IMR-90 (cell line): Measurements from ENCODE around the gene DHX9. TPM values are rescaled to one million over a fixed set of nuclear protein-coding genes. Genes with fewer than 3 reads are reported as not detected.

Experiments used
- ATAC-seq: fragments of 200-7000 bp; cut with Tn5 transposase; 2 replicates; pipeline ENCODE4 v1.9.1; 2020; ENCODE audit warnings: low read depth, mild to moderate bottlenecking, moderate library complexity
- BruUV-seq: library from RNA; stranded (reverse); fragments of 400-500 nt; replicated peaks from 2 replicates; lab custom pipeline; 2021; lab: Mats Ljungman, UMichigan
- CTCF ChIA-PET: fragments of 300-600 bp; formaldehyde crosslinking; extraction: SDS; loops from one replicate; lab custom pipeline; 2021; ENCODE audit warnings: antibody characterized with exemption; lab: Yijun Ruan, JAX
- POLR2A ChIA-PET: fragments of 300-600 bp; sonication (Branson Sonifier 250); formaldehyde crosslinking; loops from one replicate; lab custom pipeline; 2022; ENCODE audit warnings: antibody characterized with exemption; ENCODE audit not compliant: unreplicated experiment; lab: Charles Lee
- DNase-seq: peaks from one replicate; pipeline ENCODE4 v3.0.0; 2013
- H2AFZ ChIP-seq: replicated peaks from 2 replicates; pipeline ENCODE3; 2013; ENCODE audit warnings: low read length, mild to moderate bottlenecking; ENCODE audit not compliant: poor library complexity
- H2AK5ac ChIP-seq: 2 replicates; pipeline ENCODE4 v1.6.1; 2013; ENCODE audit warnings: low read depth, low read length, inconsistent platforms
- H2AK9ac ChIP-seq: replicated peaks from 2 replicates; pipeline ENCODE3; 2013; ENCODE audit warnings: mild to moderate bottlenecking, low read depth, low read length, moderate library complexity; ENCODE audit not compliant: poor library complexity
- H2BK120ac ChIP-seq: 2 replicates; pipeline ENCODE4 v1.6.1; 2013; ENCODE audit warnings: low read depth, low read length, inconsistent platforms
- H2BK15ac ChIP-seq: 3 replicates; pipeline ENCODE4 v1.6.1; 2013; ENCODE audit warnings: low read depth, low read length, inconsistent platforms
- H2BK20ac ChIP-seq: 2 replicates; pipeline ENCODE4 v1.6.1; 2013; ENCODE audit warnings: low read depth, mild to moderate bottlenecking, inconsistent platforms, low read length, moderate library complexity
- H2BK5ac ChIP-seq: 2 replicates; pipeline ENCODE4 v1.6.1; 2013; ENCODE audit warnings: mild to moderate bottlenecking, low read depth, low read length, inconsistent platforms; ENCODE audit not compliant: poor library complexity, severe bottlenecking
- H3K14ac ChIP-seq: replicated peaks from 2 replicates; pipeline ENCODE4 v1.6.1; 2013; ENCODE audit warnings: low read depth, low read length, inconsistent platforms
- H3K18ac ChIP-seq: 2 replicates; pipeline ENCODE4 v1.6.1; 2013; ENCODE audit warnings: low read depth, low read length, control low read depth
- H3K23ac ChIP-seq: 2 replicates; pipeline ENCODE4 v1.6.1; 2013; ENCODE audit warnings: low read depth, low read length, inconsistent platforms
- H3K27ac ChIP-seq: 2 replicates; pipeline ENCODE4 v1.5.1; 2013; ENCODE audit warnings: mild to moderate bottlenecking, control low read depth, low read length; ENCODE audit not compliant: insufficient read depth
- H3K27me3 ChIP-seq: 2 replicates; pipeline ENCODE4 v1.6.1; 2013; ENCODE audit warnings: low read length; ENCODE audit not compliant: control insufficient read depth, insufficient read depth
- H3K36me3 ChIP-seq: 2 replicates; pipeline ENCODE4 v1.6.1; 2013; ENCODE audit warnings: low read length, mixed read lengths; ENCODE audit not compliant: control insufficient read depth, insufficient read depth
- H3K4ac ChIP-seq: 2 replicates; pipeline ENCODE4 v1.6.1; 2013; ENCODE audit warnings: low read depth, low read length, inconsistent platforms
- H3K4me1 ChIP-seq: 2 replicates; pipeline ENCODE4 v1.6.1; 2013; ENCODE audit warnings: low read length, mixed read lengths; ENCODE audit not compliant: control insufficient read depth, insufficient read depth
- H3K4me2 ChIP-seq: 2 replicates; pipeline ENCODE4 v1.6.1; 2013; ENCODE audit warnings: low read depth, mild to moderate bottlenecking, control low read depth, low read length, moderate library complexity
- H3K4me3 ChIP-seq: 2 replicates; pipeline ENCODE4 v1.5.1; 2013; ENCODE audit warnings: low read depth, mild to moderate bottlenecking, control low read depth, low read length, moderate library complexity; ENCODE audit not compliant: insufficient read depth
- H3K56ac ChIP-seq: 2 replicates; pipeline ENCODE4 v1.6.1; 2013; ENCODE audit warnings: low read length, inconsistent platforms; ENCODE audit not compliant: insufficient read depth; ENCODE audit errors: extremely low read depth
- H3K79me1 ChIP-seq, 2 experiments: 2 replicates each; pipeline ENCODE4 v1.6.1; 2013; ENCODE audit warnings: low read length in 2 of 2, inconsistent platforms in 1 of 2, low read depth in 1 of 2
- H3K9ac ChIP-seq: 2 replicates; pipeline ENCODE4 v1.6.1; 2013; ENCODE audit warnings: low read depth, low read length, control low read depth
- H3K9me1 ChIP-seq: 2 replicates; pipeline ENCODE4 v1.6.1; 2013; ENCODE audit warnings: low read length, inconsistent platforms; ENCODE audit not compliant: insufficient read depth
- H3K9me3 ChIP-seq: 2 replicates; pipeline ENCODE4 v1.6.1; 2013; ENCODE audit warnings: low read length; ENCODE audit not compliant: control insufficient read depth, insufficient read depth
- H4K20me1 ChIP-seq: 2 replicates; pipeline ENCODE4 v1.6.1; 2013; ENCODE audit warnings: low read length, inconsistent platforms; ENCODE audit not compliant: insufficient read depth
- H4K5ac ChIP-seq: 2 replicates; pipeline ENCODE4 v1.6.1; 2013; ENCODE audit warnings: mild to moderate bottlenecking, low read depth, low read length, control low read depth
- H4K8ac ChIP-seq, 2 experiments: 2 replicates each; pipeline ENCODE4 v1.6.1; 2013; ENCODE audit warnings: low read depth in 2 of 2, low read length in 2 of 2, control low read depth in 1 of 2, inconsistent platforms in 1 of 2
- H4K91ac ChIP-seq: 2 replicates; pipeline ENCODE4 v1.6.1; 2013; ENCODE audit warnings: low read depth, low read length, inconsistent platforms; ENCODE audit not compliant: insufficient read depth
- WGBS, 2 experiments: methylation state at CpG; one replicate each; pipeline versions ENCODE4 v1.1.5 to v1.1.7; 2013; ENCODE audit warnings: missing lambda C conversion rate in 2 of 2; ENCODE audit not compliant: insufficient read length in 1 of 2; ENCODE audit errors: extremely low coverage in 2 of 2; 5-methylcytosine and 5-hydroxymethylcytosine counted together
- dilution Hi-C: fragments of 300-500 bp; cut with HindIII; formaldehyde crosslinking; loops from one replicate; pipeline ENCODE4 v1.14.3; 2018; ENCODE audit warnings: low sequenced_read_pairs; ENCODE audit not compliant: unreplicated experiment
- in situ Hi-C: fragments of 300-500 bp; cut with MboI; formaldehyde crosslinking; loops from 3 replicates; pipeline ENCODE4 v1.14.3; 2019; ENCODE audit warnings: low sequenced_read_pairs, inconsistent platforms, mixed read lengths
- intact Hi-C: fragments of 100-400 bp; cut with micrococcal nuclease; formaldehyde crosslinking; loops from 2 replicates; pipeline ENCODE4 v1.10.0; 2022
- polyA plus RNA-seq, 3 experiments: library from polyadenylated mRNA; depleted of rRNA; stranded (reverse); fragments of >200 nt; gene quantifications; 2 replicates each; pipeline ENCODE4 v1.2.3, GENCODE V29; 2012; ENCODE audit warnings: low replicate concordance in 1 of 3
- total RNA-seq: library from RNA; depleted of rRNA; stranded (reverse); fragments of >200 nt; gene quantifications from 2 replicates; pipeline ENCODE4 v1.2.3, GENCODE V29; 2012
- TF ChIP-seq, protein P1 (sequence below): fragments of 150-350 bp; IDR thresholded peaks from 2 replicates; pipeline ENCODE4 v1.6.1; 2016; ENCODE audit warnings: low read depth, mild to moderate bottlenecking, low read length, moderate library complexity, borderline replicate concordance

Gene DHX9
- total and polyA plus RNA-seq, 2 of the 4 experiments (the other 2 are of a cell fraction): 119 to 211 TPM

DNA sequence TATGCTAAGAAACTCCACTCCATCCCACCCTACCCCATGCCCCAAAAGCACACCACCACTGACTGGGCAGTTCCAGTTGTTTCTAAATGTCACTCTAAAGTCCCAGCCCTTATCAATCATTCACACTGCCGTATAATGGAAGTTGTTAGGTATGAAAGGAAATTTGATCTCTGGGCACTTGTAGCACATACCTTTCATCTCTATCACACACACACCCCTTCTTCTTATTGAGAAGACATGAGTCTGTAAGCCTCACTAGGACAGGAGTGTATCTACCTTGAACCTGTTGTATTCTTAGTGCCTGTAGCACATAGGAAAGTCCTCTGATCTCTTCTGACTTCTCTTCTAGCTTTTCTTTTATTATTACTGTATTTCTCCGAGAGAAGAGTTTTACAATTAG lies 22.3 kb upstream of the DHX9 start:
- POLR2A ChIA-PET: no interaction called here
- Histone ChIP-seq H3K18ac (no peak overlapping the region), H3K79me1 (no peaks in the 10 kb centered on the region), H3K9me3 (no peaks in the 10 kb centered on the region), H3K27me3 (no peaks in the 10 kb centered on the region; the same call in none of the 2 replicates), H2BK15ac (no peak overlapping the region), H4K91ac (no peak overlapping the region), H2AFZ (no peak overlapping the region), H3K9me1 (no peaks in the 10 kb centered on the region; the same call in 1 of the 2 replicates), H4K8ac (no peak overlapping the region), H3K36me3 (no peaks in the 10 kb centered on the region), H3K23ac (no peak overlapping the region), H3K27ac (no peak overlapping the region), H2BK20ac (no peak overlapping the region), H3K56ac (no peak overlapping the region), H3K14ac (no peak overlapping the region), H3K4ac (no peak overlapping the region), H2AK9ac (no peak overlapping the region), H3K4me1 (no peaks in the 10 kb centered on the region), H3K9ac (no peak overlapping the region), H3K4me3 (no peak overlapping the region), H2BK120ac (no peak overlapping the region), H2BK5ac (no peak overlapping the region), H2AK5ac (no peak overlapping the region), H3K4me2 (no peak overlapping the region), H4K5ac (no peak overlapping the region), H4K20me1 (no peaks in the 10 kb centered on the region)
- TF ChIP-seq, protein P1, sequence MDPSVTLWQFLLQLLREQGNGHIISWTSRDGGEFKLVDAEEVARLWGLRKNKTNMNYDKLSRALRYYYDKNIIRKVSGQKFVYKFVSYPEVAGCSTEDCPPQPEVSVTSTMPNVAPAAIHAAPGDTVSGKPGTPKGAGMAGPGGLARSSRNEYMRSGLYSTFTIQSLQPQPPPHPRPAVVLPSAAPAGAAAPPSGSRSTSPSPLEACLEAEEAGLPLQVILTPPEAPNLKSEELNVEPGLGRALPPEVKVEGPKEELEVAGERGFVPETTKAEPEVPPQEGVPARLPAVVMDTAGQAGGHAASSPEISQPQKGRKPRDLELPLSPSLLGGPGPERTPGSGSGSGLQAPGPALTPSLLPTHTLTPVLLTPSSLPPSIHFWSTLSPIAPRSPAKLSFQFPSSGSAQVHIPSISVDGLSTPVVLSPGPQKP: no peak
- CTCF ChIA-PET: no interaction called here
- ATAC-seq (no peak), DNase-seq (no peak)
- in situ Hi-C loops: no loop called here
- dilution Hi-C loops: no loop called here
- WGBS, 2 experiments: no CpG with 5 or more reads among the region's 2 CpGs
- intact Hi-C loops: no loop called here
- no TSS peak for BruUV-seq
